Mesendoderm (in vitro differentiated cells): ENCODE results near the gene ANGPTL7.
A peak's percentile ranks its signal among the peaks of the same experiment; 100 is the strongest.

Source experiments
- DNase-seq: peaks from one replicate; pipeline ENCODE4 v3.0.0; 2013
- H2AK5ac ChIP-seq: 2 replicates; pipeline ENCODE4 v1.6.1; 2013; ENCODE audit warnings: low read length, inconsistent platforms
- H2BK120ac ChIP-seq: 2 replicates; pipeline ENCODE4 v1.6.1; 2013; ENCODE audit warnings: low read depth, mild to moderate bottlenecking, low read length, moderate library complexity, mixed read lengths
- H2BK15ac ChIP-seq: replicated peaks from 2 replicates; pipeline ENCODE4 v1.6.1; 2013; ENCODE audit warnings: low read depth, mild to moderate bottlenecking, moderate library complexity
- H2BK5ac ChIP-seq: 2 replicates; pipeline ENCODE4 v1.6.1; 2013; ENCODE audit warnings: low read length, inconsistent platforms
- H3K18ac ChIP-seq: 2 replicates; pipeline ENCODE4 v1.6.1; 2013; ENCODE audit warnings: mild to moderate bottlenecking, low read length, mixed read lengths
- H3K23ac ChIP-seq: one replicate; pipeline ENCODE4 v1.6.1; 2013; ENCODE audit warnings: low read length
- H3K27ac ChIP-seq: 2 replicates; pipeline ENCODE4 v1.5.1; 2013; ENCODE audit warnings: low read depth, mild to moderate bottlenecking, inconsistent platforms, low read length, moderate library complexity
- H3K27me3 ChIP-seq: 2 replicates; pipeline ENCODE4 v1.6.1; 2013; ENCODE audit warnings: low read length, control low read depth, mild to moderate bottlenecking, inconsistent platforms; ENCODE audit not compliant: insufficient read depth, poor library complexity
- H3K36me3 ChIP-seq: 2 replicates; pipeline ENCODE4 v1.6.1; 2013; ENCODE audit warnings: low read length, inconsistent platforms; ENCODE audit not compliant: control insufficient read depth, insufficient read depth
- H3K4ac ChIP-seq: one replicate; pipeline ENCODE4 v1.6.1; 2013; ENCODE audit warnings: low read depth, mild to moderate bottlenecking, low read length, moderate library complexity
- H3K4me1 ChIP-seq: 2 replicates; pipeline ENCODE4 v1.6.1; 2013; ENCODE audit warnings: low read depth, low read length, inconsistent platforms; ENCODE audit not compliant: control insufficient read depth
- H3K4me2 ChIP-seq: 2 replicates; pipeline ENCODE4 v1.6.1; 2013; ENCODE audit warnings: low read length
- H3K4me3 ChIP-seq: 2 replicates; pipeline ENCODE4 v1.5.1; 2013; ENCODE audit warnings: mild to moderate bottlenecking, low read length
- H3K56ac ChIP-seq: one replicate; pipeline ENCODE4 v1.6.1; 2013; ENCODE audit warnings: low read length
- H3K79me1 ChIP-seq: 2 replicates; pipeline ENCODE4 v1.6.1; 2013; ENCODE audit warnings: low read length, inconsistent platforms
- H3K79me2 ChIP-seq: 2 replicates; pipeline ENCODE4 v1.6.1; 2013; ENCODE audit warnings: mild to moderate bottlenecking, low read length; ENCODE audit not compliant: control insufficient read depth, insufficient read depth
- H3K9ac ChIP-seq: 2 replicates; pipeline ENCODE4 v1.6.1; 2013; ENCODE audit warnings: low read length, inconsistent platforms
- H4K5ac ChIP-seq: one replicate; pipeline ENCODE4 v1.6.1; 2013; ENCODE audit warnings: low read length
- H4K8ac ChIP-seq: one replicate; pipeline ENCODE4 v1.6.1; 2013; ENCODE audit warnings: low read depth, mild to moderate bottlenecking, control low read depth, low read length, moderate library complexity
- WGBS: extraction: QIAGEN DNeasy Blood & Tissue Kit; methylation state at CpG from one replicate; pipeline ENCODE4 v1.1.7; 2013; ENCODE audit warnings: low lambda C conversion rate, missing lambda C conversion rate; ENCODE audit not compliant: insufficient coverage; ENCODE audit errors: extremely low coverage; 5-methylcytosine and 5-hydroxymethylcytosine counted together

The ANGPTL7 gene

DNA sequence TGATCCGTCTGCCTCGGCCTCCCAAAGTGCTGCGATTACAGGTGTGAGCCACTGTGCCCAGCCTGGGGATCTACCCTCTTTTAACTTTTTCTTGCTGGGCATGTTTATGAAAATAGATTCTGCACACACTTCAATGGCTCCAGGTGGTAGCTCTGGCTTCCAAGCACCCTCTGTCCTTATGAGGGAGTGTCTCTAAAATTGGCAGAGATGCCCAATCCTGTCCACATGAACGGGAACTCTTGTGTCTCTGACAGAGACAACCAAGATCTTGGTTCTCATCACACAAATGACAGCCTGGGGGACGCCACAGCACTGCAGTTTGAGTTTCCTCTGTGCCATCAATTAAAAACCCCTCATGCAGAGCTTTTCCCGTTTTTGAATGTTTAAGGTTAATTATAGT is 43.4 kb upstream of the ANGPTL7 start:
- Histone ChIP-seq H3K4ac (no peak overlapping the region), H3K79me2 (no peaks in the 10 kb centered on the region), H3K27me3 (no peaks in the 10 kb centered on the region), H4K5ac (no peak overlapping the region), H3K27ac (no peak overlapping the region), H3K79me1 (no peaks in the 10 kb centered on the region), H3K36me3 (peaks cover 17% of the 10 kb centered on the region), H3K4me2 (no peak overlapping the region), H2BK120ac (no peak overlapping the region), H4K8ac (no peak overlapping the region), H3K4me1 (no peaks in the 10 kb centered on the region), H2AK5ac (no peak overlapping the region), H3K9ac (no peak overlapping the region), H2BK5ac (no peak overlapping the region), H2BK15ac (no peak overlapping the region), H3K18ac (no peak overlapping the region), H3K56ac (no peak overlapping the region), H3K23ac (no peak overlapping the region), H3K4me3 (no peak overlapping the region)
- no peak for DNase-seq
- no CpG with 5 or more reads among the region's 6 CpGs for WGBS

DNA sequence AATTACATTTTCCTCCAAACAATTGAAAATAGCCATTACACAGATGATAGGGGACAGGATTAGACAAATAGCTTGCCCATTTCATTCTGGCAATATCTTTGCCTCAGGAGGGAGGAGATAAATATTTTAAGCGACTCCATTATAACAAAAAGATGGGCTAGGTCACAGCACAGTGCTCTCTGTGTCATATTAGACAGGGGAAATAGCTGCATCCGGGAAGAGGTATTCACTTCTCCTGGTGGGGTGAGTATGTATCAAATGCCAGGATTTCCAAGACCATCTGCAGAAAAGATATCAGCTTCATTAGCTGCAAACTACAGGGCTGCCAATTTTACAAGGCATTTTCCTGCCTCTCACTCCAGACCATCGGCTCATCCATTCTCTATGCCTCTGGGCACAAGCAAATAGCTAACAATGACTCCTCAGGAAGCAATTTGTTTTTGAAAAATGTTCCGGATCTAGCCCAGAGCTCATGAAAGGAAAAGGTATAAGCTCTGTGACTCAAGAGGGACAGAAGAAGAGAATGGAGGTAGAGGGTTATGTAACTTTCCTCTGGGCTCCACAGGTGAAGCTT is 41.9 kb upstream of the ANGPTL7 start:
- no peak overlapping the region for H2AK5ac ChIP-seq
- H4K5ac ChIP-seq = no peak overlapping the region
- H3K4me2 ChIP-seq = no peak overlapping the region
- no peak overlapping the region for H3K18ac ChIP-seq
- H3K9ac ChIP-seq = no peak overlapping the region
- no peaks in the 10 kb centered on the region for H3K79me1 ChIP-seq
- no peak overlapping the region for H3K4me3 ChIP-seq
- peaks cover 17% of the 10 kb centered on the region for H3K36me3 ChIP-seq
- no peaks in the 10 kb centered on the region for H3K4me1 ChIP-seq
- H2BK15ac ChIP-seq = no peak overlapping the region
- no peak overlapping the region for H3K56ac ChIP-seq
- H3K79me2 ChIP-seq = no peaks in the 10 kb centered on the region
- peak; percentile 19 for DNase-seq
- no peak overlapping the region for H4K8ac ChIP-seq
- no peak overlapping the region for H2BK120ac ChIP-seq
- H3K4ac ChIP-seq = no peak overlapping the region
- H2BK5ac ChIP-seq = no peak overlapping the region
- H3K27me3 ChIP-seq = no peaks in the 10 kb centered on the region
- H3K23ac ChIP-seq = no peak overlapping the region
- no CpG with 5 or more reads among the region's 4 CpGs for WGBS
- H3K27ac ChIP-seq = no peak overlapping the region

DNA sequence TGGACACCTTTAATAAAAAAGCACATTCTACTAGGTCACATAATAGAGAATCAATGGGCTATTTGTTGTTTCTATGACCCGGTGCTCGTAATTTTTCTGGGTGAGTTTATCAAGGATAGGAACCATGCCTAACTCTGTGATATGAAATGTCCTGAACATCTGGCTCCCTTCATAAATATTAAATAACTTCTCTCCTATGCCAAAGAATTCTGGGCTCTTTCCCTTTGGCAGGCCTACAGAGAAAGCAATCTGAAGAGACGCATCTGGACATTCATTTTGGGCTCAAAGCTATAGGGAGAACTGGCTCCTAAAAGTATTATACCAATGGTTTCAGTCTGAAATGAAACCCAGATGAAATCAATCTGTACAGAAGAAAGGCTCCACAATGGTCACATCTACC is 38.8 kb upstream of the ANGPTL7 start:
- H4K5ac ChIP-seq = no peak overlapping the region
- no peaks in the 10 kb centered on the region for H3K4me1 ChIP-seq
- H3K56ac ChIP-seq = no peak overlapping the region
- no peak overlapping the region for H3K23ac ChIP-seq
- no peak overlapping the region for H2BK15ac ChIP-seq
- no peak overlapping the region for H3K18ac ChIP-seq
- DNase-seq = no peak
- no peak overlapping the region for H3K27ac ChIP-seq
- no peak overlapping the region for H2BK5ac ChIP-seq
- no peak overlapping the region for H3K4ac ChIP-seq
- H2BK120ac ChIP-seq = no peak overlapping the region
- H3K27me3 ChIP-seq = no peaks in the 10 kb centered on the region
- H3K9ac ChIP-seq = no peak overlapping the region
- H3K4me3 ChIP-seq = no peak overlapping the region
- H3K4me2 ChIP-seq = no peak overlapping the region
- no peak overlapping the region for H4K8ac ChIP-seq
- H3K36me3 ChIP-seq = peaks cover 13% of the 10 kb centered on the region
- H3K79me2 ChIP-seq = no peaks in the 10 kb centered on the region
- H2AK5ac ChIP-seq = no peak overlapping the region
- no CpG with 5 or more reads among the region's 3 CpGs for WGBS
- H3K79me1 ChIP-seq = no peaks in the 10 kb centered on the region

DNA sequence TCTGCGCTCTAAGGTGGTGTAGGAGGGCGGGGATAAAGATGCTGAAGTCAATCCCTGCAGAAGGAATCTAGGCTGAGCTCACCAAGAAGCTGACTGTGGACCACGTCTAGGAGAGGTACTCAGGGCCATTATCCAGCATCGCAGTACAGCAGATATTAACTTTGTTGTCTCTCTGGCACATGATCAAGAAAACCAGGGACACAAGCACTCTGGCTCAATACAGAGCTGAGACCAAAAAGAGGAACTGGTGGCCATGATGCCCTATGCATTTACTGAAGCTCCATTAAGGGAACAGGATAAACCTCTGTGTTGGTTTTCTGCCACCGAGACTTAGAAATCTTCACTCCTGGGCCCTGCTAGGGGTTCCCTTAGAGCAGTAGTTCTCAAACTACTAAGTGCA is 38.0 kb upstream of the ANGPTL7 start:
- no peak overlapping the region for H2BK120ac ChIP-seq
- no peak overlapping the region for H3K18ac ChIP-seq
- H4K5ac ChIP-seq = no peak overlapping the region
- no peaks in the 10 kb centered on the region for H3K27me3 ChIP-seq
- no peak for DNase-seq
- H3K4me2 ChIP-seq = no peak overlapping the region
- no peak overlapping the region for H3K9ac ChIP-seq
- no peaks in the 10 kb centered on the region for H3K79me2 ChIP-seq
- H3K36me3 ChIP-seq = peaks cover 9% of the 10 kb centered on the region
- H3K4ac ChIP-seq = no peak overlapping the region
- no CpG with 5 or more reads among the region's 5 CpGs for WGBS
- no peak overlapping the region for H4K8ac ChIP-seq
- H3K79me1 ChIP-seq = no peaks in the 10 kb centered on the region
- no peak overlapping the region for H3K4me3 ChIP-seq
- H3K56ac ChIP-seq = no peak overlapping the region
- no peak overlapping the region for H2AK5ac ChIP-seq
- no peak overlapping the region for H3K27ac ChIP-seq
- H2BK5ac ChIP-seq = no peak overlapping the region
- no peaks in the 10 kb centered on the region for H3K4me1 ChIP-seq
- H3K23ac ChIP-seq = no peak overlapping the region
- no peak overlapping the region for H2BK15ac ChIP-seq

DNA sequence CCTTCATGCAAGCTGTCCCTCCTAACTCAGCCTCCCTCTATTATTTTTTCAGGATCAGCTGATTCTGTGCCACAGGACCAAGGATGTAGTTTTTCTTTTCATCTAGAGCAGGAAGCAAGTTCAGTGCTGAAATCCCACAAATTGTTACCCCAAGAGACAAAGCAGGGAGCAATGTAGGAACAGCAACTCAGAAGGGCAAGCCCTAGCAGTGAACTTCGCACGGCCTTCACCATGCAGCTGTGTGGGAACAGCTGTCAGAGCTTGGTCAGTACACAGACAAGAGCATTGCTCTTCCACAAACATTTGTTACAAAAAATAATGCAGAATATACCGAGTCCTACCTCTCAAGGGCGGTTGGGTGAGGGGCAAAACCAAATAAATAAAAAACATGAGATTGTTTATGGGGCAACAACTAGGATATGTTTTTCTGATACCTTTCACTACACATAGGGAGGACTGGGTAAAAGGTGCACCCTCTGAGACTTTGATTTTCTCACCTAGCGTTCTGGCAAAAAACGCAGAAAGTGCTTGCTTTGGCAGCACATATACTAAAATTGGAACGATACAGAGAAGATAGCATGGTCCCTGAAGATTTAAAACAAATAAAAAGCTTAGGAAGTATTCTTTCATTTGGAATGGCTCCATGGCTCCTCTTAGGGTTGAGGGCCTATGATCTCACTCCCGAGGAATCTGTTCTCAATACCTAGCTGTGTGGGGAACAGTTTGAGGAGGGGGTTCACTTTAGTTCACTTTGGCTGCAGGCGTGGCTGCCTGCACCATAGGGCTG is 37.1 kb upstream of the ANGPTL7 start:
- Histone ChIP-seq H2BK5ac (no peak overlapping the region), H4K8ac (no peak overlapping the region), H3K4me3 (no peak overlapping the region), H3K4me2 (no peak overlapping the region), H3K79me1 (no peaks in the 10 kb centered on the region), H2BK120ac (no peak overlapping the region), H4K5ac (no peak overlapping the region), H3K18ac (no peak overlapping the region), H3K4me1 (no peaks in the 10 kb centered on the region), H3K27me3 (no peaks in the 10 kb centered on the region), H3K4ac (no peak overlapping the region), H3K56ac (no peak overlapping the region), H2BK15ac (no peak overlapping the region), H3K36me3 (peaks cover 11% of the 10 kb centered on the region), H2AK5ac (no peak overlapping the region), H3K79me2 (no peaks in the 10 kb centered on the region), H3K27ac (no peak overlapping the region), H3K9ac (no peak overlapping the region), H3K23ac (no peak overlapping the region)
- WGBS = no CpG with 5 or more reads among the region's 9 CpGs
- DNase-seq = peak; percentile 70
